Measurements from ENCODE around the gene ALDH1B1.

GRCh38 chr9:38384990-38385848, 7.3 kb upstream of the ALDH1B1 start:
- TF ChIP-seq CTCF (IDR thresholded peaks at IDR 0.05) = no peak
- no peak for TF ChIP-seq POLR2A (IDR thresholded peaks at IDR 0.05)
- no peak for TF ChIP-seq POLR2AphosphoS5 (IDR thresholded peaks at IDR 0.05)

Data from breast epithelium (tissue), 3 donors.